NCI-H146 (cell line): ENCODE data around the gene TBC1D22B.
"Not testable (repeated sequence)": the region's sequence is repeated elsewhere in the genome, so short reads cannot be mapped to it uniquely, and the experiment has no call there.

Source experiments
- DNase-seq: peaks from one replicate; lab custom pipeline; 2025; lab: John Stamatoyannopoulos, UW

TBC1D22B gene

DNA sequence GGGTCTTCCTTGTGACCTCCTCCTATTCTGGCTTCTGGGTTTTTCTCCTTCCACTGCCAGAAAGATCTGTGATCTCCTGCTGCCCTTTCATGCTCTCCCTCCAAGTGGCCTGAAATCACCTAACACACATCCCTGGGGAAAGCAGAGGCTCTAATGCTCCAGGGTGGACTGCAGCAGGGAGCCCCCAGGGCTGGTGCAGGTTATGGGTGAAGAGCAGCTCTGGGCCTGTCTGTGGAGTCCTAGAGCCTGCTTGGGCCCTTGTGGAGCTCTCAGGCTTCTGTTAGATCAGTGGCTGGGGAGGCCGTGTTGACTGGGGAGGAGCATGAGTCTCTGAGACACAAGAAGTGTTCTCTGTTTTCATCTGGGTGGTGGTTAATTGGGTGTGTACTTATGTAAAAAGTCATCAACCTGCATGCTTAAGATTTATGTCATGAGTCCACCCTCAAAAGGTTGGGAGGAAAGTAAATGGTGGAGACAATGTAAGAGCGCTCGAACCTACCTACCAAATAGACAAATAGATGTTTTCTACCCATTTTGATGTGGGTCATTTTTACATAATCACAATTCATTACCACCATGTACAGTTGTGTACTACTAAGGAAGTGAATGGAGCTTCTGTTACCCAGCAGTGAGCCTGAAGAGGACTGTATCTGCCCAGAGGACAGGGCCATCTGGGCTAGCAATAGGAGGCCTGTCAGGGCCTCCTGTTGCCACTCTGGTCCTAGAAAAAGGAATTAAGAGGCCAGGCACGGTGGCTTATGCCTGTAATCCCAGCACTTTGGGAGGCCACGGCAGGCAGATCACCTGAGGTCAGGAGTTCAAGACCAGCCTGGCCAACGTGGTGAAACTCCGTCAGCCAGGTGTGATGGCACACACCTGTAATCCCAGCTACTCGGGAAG, 64.2 kb downstream of the TBC1D22B start:
- no peak for DNase-seq

DNA sequence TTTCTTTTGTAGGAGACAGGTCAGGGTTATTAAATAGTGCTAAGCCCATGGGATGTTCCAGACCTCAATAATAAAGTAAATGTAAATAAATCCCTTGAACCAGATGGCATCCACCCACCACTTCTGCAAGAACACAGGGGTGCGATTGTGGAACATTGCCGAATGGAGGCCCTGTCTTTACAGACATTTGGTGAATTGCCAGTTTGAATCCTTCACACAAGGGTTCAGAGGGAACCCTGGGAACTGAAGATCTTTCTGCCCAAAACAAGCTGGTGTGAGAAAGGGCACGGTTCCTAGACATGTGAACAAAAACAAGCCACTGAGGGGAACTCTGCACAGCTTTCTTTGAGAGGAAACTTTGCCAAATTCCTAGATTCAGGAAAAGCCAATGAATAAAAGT, 66.0 kb downstream of the TBC1D22B start:
- no peak for DNase-seq

DNA sequence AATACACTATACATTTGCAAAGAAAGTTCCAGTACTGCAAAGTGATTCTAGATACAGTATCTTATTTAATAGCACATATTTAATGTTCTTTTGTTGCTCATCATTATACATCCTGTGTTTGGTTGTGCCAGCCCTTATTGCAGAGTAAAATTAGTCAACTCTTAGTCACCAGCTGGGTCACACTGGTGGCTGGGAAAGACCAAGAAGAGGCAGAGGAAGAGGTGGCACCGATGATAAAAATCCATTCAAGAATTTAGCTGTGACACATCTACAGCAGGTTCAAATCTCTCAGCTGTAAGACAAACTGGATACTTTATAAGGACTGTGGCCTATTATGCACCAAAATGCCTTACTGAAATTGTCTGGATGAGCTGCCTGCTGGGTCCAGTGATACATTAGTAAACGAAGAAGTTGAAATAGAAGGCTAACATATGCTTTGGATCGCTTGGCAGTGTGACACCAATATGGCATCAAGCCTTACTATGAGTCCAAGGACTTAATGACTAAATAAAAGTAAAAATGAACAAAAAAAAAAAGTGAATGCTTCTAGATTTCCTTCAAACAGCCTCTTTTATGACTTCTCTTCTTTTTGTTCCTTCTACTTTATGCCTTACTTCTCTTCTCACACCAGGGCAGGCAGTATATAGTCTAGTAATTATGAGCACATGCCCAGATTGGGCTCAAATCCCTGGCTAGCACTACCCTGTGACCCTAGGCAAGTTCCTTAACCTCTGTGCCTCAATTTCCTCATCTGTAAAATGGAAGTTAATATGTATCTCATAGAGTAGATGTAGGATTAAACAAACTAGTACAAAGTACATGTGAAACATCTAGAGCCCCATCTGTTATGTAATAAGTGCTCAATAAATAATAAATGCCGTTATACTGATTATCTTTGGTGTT, 66.8 kb downstream of the TBC1D22B start:
- no peak for DNase-seq

DNA sequence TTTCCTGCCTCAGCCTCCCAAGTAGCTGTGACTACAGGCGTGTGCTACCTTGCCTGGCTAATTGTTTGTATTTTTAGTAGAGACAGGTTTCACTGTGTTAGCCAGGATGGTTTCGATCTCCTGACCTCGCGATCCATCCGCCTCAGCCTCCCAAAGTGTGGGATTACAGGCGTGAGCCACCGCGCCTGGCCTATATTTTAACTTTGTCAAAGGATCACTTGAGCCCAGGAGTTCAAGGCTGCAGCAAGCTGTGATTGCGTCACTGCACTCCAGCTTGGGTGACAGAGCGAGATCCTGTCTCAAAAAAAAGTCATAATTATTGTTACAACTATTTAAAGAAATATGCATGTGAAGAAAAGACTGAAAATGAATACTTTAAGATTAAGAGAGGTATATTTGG, 72.8 kb downstream of the TBC1D22B start:
- not testable (repeated sequence) for DNase-seq

DNA sequence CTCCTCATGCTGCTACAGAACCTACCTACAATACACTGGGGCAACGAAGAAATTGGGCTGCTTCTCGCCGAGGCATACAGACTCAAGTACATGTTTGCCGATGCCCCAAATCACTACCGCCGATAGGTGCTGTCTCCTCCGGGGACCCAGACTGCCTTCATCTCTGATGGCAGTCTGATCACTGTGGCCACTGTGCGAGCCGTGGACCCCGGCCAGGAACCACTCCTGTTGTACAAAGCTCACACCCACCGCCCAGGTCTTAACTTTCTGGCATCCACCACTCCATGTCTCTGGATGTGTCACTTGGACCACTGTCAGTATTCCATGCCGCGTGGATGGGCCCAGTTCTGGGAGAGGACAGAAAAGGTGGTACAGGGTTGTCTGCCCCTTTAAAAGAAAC, 73.5 kb downstream of the TBC1D22B start:
- DNase-seq = no peak

DNA sequence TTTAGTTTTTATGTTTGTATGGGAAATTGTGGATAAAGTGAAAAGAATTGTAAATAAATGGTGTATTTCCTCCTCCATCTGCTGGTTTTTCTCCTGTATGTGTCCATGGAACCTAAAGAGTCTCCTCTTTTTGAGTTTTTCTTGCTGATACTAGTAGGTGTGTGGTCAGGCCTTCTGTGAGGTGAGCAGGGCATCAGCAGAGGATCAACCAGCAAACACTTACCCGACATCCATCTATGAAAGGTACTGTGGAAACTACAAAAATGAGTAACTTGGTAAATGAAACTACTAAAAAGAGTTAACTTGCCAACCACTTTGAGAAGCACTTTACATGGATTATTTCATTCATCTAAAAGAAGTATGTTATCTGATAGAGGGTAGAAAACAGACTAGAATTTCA, 75.3 kb downstream of the TBC1D22B start:
- DNase-seq = no peak

DNA sequence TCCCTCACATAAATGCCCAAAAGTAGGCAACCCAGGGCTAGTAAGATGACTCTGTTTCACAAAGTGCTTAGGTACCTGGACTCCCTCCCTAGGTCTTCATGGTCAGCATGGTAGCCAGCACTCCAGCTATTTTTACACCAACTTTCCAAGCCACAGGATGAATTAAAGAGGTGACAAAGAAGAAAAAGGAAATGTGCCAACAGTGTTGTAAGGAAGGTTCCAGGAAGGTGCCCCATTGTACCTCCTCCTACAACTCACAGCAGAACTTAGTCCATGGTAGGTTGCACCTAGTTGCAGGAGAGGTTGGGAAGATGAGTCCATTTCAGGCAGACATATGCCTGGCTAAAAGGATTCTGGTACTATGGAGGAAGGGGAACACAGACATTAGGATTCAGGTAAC, 76.5 kb downstream of the TBC1D22B start:
- DNase-seq = no peak

DNA sequence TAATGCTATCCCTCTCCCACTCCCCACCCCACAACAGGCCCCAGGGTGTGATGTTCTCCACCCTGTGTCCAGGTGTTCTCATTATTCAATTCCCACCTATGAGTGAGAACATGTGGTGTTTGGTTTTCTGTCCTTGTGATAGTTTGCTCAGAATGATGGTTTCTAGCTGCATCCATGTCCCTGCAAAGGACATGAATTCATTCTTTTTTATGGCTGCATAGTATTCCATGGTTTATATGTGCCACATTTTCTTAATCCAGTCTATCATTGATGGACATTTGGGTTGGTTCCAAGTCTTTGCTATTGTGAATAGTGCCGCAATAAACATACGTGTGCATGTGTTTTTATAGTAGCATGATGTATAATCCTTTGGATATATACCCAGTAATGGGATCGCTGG, 80.7 kb downstream of the TBC1D22B start:
- not testable (repeated sequence) for DNase-seq

DNA sequence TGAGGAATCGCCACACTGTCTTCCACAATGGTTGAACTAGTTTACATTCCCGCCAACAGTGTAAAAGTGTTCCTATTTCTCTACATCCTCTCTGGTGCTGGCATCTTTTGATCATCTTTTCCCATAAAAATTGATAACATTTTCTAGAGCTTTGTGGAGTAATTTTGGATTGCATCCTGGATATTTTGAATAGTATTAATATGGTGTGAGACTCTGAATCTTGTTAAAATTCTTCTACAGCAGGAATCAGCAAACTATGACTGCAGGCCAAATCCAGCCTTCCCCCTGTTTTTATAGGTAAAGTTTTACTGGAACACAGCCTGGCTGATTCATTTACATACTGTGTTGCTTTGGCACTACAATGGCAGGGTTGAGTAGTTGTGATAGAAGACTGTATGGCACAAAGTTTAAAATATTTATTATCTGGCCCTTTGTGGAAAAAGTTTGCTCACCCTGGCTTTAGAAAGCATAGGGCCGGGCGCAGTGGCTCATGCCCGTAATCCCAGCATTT, 81.2 kb downstream of the TBC1D22B start:
- no peak for DNase-seq

DNA sequence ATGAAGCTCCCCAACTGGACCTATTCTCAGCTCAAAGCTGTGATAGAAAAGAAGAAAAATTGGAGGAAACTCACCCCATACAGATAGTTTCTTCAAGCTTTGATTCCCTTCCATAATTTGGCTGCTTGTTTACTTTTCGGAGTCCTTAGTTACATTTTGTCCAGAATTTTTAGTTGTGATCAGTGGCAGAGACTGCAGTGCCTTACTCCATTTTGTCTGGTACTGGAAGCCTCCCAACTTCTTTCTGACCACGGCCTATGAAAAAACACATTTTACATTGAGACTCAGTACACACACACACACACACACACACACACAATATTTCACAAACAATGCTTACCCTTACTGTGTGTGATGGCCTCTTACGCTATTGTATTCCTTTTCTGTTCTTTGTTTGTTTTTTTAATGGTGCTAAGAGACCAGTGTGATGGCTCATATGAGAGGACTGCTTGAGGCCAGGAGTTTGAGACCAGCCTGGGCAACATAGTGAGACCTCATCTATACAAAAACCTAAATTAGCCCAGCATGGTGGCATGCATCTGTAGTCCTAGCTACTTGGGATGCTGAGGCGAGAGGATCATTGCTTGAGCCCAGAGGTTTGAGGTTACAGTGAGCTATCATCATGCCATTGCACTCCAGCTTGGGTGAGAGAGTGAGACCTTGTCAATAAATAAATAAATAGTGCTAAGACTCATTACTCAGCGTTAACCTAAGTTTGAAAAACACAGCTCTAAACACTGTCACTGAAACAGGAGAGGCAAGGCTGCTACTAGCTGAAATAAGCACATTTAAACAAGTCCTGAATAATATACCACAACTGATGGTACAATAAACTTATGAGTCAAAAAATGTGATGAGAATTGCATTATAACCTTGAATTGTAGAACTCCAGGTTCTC, 82.4 kb downstream of the TBC1D22B start:
- DNase-seq = no peak

DNA sequence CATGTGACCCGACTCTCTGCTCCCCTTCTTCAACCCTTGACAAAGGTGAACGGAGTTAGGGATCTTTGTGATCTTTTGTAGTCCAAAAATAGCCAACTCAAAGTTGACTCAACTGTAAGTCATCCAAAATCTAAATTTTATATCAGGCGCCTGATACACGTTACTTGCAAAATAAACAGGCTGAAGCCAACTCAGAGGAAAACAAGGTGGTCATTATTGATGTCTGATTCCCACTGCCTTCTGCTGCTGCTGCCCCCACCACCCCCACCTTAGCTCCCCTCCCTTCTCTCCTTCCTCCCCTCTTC, 83.0 kb downstream of the TBC1D22B start:
- no peak for DNase-seq

DNA sequence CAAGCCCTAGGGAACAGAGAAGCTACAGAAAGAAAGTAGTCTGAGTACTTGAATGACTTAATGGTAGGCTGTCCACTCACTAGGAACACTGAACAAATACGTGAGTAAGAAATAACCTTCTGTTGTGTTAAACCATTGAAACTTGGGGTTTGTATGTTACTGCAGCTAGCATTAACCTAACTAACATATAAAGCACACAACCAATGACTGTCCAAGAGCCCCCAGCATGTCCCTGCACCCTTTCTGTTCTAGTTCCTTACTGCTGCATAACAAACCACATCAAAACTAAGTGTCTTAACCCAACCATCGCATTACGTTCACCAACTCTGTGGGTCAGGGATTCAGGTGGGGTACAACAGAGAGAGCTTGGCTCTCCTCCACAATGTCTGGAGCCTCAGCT, 85.7 kb downstream of the TBC1D22B start:
- DNase-seq = no peak

DNA sequence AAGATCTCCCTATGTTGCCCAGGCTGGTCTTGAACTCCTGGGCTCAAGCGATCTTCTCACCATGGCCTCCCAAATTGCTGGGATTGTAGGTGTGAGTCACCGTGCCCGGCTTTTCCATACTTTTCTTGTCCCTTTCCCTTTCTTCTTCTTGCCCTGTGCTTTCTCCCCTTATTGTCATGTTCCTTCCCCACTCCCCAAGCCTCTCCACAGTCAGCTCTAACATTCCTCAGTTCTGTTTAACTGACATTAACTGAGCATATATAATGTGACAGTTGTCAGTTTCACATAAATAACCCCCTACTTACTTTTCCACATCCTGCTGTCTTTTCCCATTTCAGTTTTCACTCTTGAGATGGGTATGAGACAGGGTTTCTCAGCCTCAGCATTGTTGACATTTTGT, 86.7 kb downstream of the TBC1D22B start:
- no peak for DNase-seq

DNA sequence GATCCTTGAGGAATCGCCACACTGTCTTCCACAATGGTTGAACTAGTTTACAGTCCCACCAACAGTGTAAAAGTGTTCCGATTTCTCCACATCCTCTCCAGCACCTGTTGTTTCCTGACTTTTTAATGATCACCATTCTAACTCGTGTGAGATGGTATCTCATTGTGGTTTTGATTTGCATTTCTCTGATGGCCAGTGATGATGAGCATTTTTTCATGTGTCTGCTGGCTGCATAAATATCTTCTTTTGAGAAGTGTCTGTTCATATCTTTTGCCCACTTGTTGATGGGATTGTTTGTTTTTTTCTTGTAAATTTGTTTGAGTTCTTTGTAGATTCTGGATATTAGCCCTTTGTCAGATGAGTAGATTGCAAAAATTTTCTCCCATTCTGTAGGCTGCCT, 88.2 kb downstream of the TBC1D22B start:
- not testable (repeated sequence) for DNase-seq

DNA sequence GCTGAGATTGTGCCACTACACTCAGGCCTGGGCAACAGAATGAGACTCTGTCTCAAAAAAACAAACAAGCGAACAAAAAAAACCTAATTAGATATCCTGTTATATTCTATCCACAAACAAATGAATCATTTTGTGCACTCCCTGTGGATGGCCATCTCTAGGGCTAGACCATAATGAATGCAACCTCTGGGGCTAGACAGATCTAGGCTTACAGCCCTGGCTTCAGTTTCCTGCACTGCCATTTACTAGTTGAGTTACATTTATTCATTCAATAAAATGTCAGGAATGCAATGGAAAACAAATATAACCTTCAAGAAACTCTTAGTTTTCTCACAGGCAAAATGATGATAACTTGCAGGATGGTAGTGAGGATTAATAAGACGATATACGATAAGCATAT, 89.6 kb downstream of the TBC1D22B start:
- DNase-seq = no peak

DNA sequence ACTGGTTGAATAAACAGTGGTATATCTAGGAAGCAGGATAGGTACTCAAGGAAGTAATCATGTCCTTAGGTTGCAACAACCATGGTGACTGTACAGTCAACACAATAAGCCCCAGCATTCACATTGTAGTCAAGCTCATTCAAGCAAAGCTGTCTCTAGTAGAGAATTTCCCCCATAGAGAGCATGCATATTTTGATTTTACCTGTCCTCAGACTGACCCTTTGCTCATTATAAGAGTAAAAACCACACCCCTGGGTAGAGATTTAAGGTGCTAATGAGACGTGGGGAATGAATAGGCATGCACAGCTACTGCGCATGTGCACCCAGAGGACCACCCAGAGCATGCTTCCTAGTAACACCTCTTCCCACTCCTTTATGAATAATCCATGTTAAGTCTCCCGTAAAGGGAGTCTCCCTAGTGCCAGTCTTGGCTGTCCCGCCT, 90.1 kb downstream of the TBC1D22B start:
- no peak for DNase-seq

DNA sequence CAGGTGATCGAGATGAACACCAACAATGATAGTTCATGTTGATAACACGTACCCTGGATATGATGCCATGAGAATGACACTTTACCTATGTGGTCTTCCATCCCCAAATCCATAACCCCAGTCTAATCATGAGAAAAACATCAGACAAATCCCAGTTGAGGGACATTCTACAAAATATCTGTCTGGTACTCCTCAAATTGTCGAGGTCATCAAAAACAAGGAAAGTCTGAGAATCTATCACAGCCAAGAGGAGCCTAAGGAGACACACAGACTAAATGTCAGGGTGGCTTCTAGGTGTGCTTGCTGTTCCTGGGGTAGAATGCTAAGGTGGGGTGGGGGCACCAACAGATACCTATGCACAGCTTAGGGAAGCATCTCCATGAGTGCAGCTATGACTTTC, 93.5 kb downstream of the TBC1D22B start:
- no peak for DNase-seq

DNA sequence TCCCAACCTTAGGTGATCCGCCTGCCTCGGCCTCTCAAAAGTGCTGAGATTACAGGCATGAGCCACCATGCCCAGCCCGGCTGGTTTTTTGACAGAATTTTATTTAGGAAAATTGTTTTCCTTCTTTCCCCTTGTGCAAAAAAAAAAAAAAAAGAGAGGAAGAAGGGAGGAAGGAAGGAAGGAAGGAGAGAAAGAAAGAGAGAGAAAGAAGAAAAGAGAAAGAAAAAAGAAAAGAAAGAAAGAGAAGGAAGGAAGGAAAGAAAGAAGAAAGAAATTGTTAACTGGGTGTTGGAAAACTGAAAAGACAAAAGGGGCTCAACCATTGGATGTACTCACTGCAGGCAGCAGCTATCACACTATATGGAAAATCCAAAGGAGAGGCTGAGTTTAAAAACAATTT, 94.8 kb downstream of the TBC1D22B start:
- DNase-seq = no peak

DNA sequence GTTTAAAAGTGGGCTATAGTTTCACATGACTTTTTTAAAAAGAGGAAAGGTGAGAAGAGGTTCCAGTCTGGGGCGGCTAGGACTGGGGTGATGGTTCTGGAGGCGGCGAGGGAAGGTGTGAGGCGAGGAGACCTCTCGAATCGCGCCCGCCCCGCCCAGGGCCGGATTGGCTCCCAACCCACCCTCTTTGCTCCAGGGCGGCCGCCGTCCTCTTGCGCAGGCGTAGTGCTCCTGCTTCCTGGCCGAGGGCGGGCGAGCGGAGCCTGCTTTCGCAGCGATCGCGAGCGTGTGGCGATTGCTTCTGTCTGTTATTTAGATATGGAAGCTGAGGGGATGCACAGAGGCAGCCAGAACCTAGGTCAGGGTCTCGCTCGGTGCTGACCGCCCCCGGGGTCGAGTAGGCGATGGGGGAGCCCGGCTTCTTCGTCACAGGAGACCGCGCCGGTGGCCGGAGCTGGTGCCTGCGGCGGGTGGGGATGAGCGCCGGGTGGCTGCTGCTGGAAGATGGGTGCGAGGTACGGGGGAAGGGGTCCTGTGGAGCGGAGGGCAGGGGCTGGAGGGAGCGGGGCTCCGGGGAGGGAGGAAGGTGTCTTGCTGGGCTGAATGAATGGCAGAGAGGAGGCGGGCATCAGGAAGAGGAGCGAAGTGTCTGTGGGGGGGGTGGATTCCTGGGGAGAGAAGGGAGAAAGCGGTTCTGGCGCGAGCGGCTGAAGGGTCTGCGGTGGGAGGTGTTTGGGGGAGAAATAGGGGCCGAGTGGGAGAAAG, 96.4 kb downstream of the TBC1D22B start, which contains the start of gene RNF8:
TSS of gene RNF8 (plus strand) at position 223 of the 765 bp plus-strand sequence. CDS start at position 405, 182 bp downstream.
- peak; percentile 96 for DNase-seq

DNA sequence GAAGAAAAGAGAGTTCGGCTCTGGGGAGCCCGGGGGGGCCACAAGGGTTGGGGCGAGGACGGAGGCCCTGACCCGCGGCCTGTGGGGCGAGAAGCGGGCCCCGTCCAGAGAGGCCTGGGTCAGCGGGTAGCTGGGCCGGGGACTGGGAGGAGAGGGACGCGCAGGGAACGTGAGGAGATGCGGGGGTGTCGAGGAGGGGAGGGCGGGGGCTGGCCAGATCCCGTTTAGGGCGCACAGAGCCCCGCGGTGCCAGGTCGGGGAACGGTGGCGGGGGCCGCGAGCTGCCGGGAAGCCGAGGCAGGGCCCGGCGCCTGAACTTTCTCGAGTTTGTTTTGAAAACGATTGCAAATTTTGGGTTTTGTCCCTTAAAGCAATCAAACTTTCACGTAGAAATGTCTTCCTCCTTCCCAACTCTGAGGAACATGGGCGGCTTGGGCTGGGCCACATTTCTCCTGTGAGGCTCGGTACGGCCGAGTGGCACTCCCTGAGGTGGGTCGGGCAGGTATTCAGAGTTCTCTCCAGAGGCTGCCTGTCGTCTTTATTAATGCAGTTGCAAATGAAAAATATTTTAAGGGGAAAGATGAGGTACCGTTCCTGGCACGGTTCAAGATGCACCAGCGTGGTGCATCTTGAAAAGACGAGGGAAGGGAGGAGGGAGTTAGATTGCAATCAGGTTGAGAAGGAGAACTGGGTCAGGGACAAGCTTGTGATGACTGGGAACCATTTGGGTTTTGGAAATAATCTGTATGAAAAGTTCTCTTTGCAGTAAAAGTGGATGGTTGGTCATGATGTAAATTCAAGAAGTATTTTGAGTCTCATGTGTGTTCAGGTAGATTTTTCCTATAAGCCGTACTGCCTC, 97.2 kb downstream of the TBC1D22B start:
- peak; percentile 75 for DNase-seq
